ENCODE data around the gene FUT9. TPM values are rescaled to one million over a fixed set of nuclear protein-coding genes. Genes with fewer than 3 reads are reported as not detected.

The FUT9 gene
- total RNA-seq, 2 experiments from 2014 or later: not detected

GRCh38 chr6:96022225-96022624, 6.5 kb downstream of the FUT9 start:
- H3K27me3 ChIP-seq (ENCODE audit: control insufficient read depth in 1 of 2, insufficient read depth in 2 of 2, low read length in 2 of 2): peaks cover 0 to 1% of the 10 kb centered on the region in 2 experiments
- no peaks in the 10 kb centered on the region for H3K9me3 Mint-ChIP-seq
- ChIA-PET POLR2A (no interaction called here), CTCF (no interaction called here)
- peaks cover 7% of the 10 kb centered on the region for H3K27me3 Mint-ChIP-seq
- no peaks in the 10 kb centered on the region for H3K9me3 ChIP-seq (ENCODE audit: control insufficient read depth in 1 of 2, insufficient read depth in 1 of 2, low read length in 2 of 2)
- DNase-seq (no peak), ATAC-seq (ENCODE audit: poor library complexity) (no peak)
- no peaks in the 10 kb centered on the region for H3K4me1 ChIP-seq (ENCODE audit: insufficient read depth, low read length)
- no peaks in the 10 kb centered on the region for H3K36me3 Mint-ChIP-seq (ENCODE audit: low read depth)
- H3K36me3 ChIP-seq (ENCODE audit: insufficient read depth, low read length): no peaks in the 10 kb centered on the region
- intact Hi-C loops (cut with DNase I, micrococcal nuclease): no loop called here
- no peaks in the 10 kb centered on the region for H3K4me1 Mint-ChIP-seq (ENCODE audit: low read depth)
- no peak overlapping the region for H3K4me3 ChIP-seq (ENCODE audit: low read length)
- no peak overlapping the region for H3K27ac ChIP-seq (ENCODE audit: low read depth in 1 of 2, low read length in 2 of 2)
- no peak for TF ChIP-seq CTCF (IDR thresholded peaks at IDR 0.05)
- no peak overlapping the region for H3K4me3 Mint-ChIP-seq
- no peak overlapping the region for H3K27ac Mint-ChIP-seq

- Mint-ChIP-seq H3K4me3 (no peak overlapping the region), H3K4me1 (ENCODE audit: low read depth) (no peaks in the 10 kb centered on the region), H3K27ac (no peak overlapping the region), H3K9me3 (no peaks in the 10 kb centered on the region), H3K27me3 (no peaks in the 10 kb centered on the region), H3K36me3 (ENCODE audit: low read depth) (no peaks in the 10 kb centered on the region)
- ChIA-PET POLR2A (no interaction called here), CTCF (no interaction called here)
- H3K9me3 ChIP-seq (ENCODE audit: control insufficient read depth in 1 of 2, insufficient read depth in 1 of 2, low read length in 2 of 2): no peaks in the 10 kb centered on the region
- ATAC-seq (ENCODE audit: poor library complexity) (no peak), DNase-seq (no peak)
- H3K27me3 ChIP-seq (ENCODE audit: control insufficient read depth in 1 of 2, insufficient read depth in 2 of 2, low read length in 2 of 2): no peaks in the 10 kb centered on the region
- no peaks in the 10 kb centered on the region for H3K36me3 ChIP-seq (ENCODE audit: insufficient read depth, low read length)
- H3K4me1 ChIP-seq (ENCODE audit: insufficient read depth, low read length): no peaks in the 10 kb centered on the region
- no peak overlapping the region for H3K27ac ChIP-seq (ENCODE audit: low read depth in 1 of 2, low read length in 2 of 2)
- H3K4me3 ChIP-seq (ENCODE audit: low read length): no peak overlapping the region
- intact Hi-C loops (cut with DNase I, micrococcal nuclease): no loop called here
- TF ChIP-seq CTCF (IDR thresholded peaks at IDR 0.05): no peak
Observed at GRCh38 chr6:96032661-96033060, 16.9 kb downstream of the FUT9 start.

GRCh38 chr6:96051555-96051954, 35.8 kb downstream of the FUT9 start:
- H3K27me3 ChIP-seq (ENCODE audit: control insufficient read depth in 1 of 2, insufficient read depth in 2 of 2, low read length in 2 of 2): no peaks in the 10 kb centered on the region
- Mint-ChIP-seq H3K27ac (no peak overlapping the region), H3K4me1 (ENCODE audit: low read depth) (no peaks in the 10 kb centered on the region), H3K9me3 (no peaks in the 10 kb centered on the region), H3K27me3 (no peaks in the 10 kb centered on the region), H3K36me3 (ENCODE audit: low read depth) (no peaks in the 10 kb centered on the region), H3K4me3 (no peak overlapping the region)
- CTCF ChIA-PET: no interaction called here
- intact Hi-C loops (cut with DNase I, micrococcal nuclease): no loop called here
- DNase-seq (no peak), ATAC-seq (ENCODE audit: poor library complexity) (no peak)
- H3K9me3 ChIP-seq (ENCODE audit: control insufficient read depth in 1 of 2, insufficient read depth in 1 of 2, low read length in 2 of 2): no peaks in the 10 kb centered on the region
- TF ChIP-seq CTCF (IDR thresholded peaks at IDR 0.05): no peak
- no peaks in the 10 kb centered on the region for H3K4me1 ChIP-seq (ENCODE audit: insufficient read depth, low read length)
- H3K4me3 ChIP-seq (ENCODE audit: low read length): no peak overlapping the region
- POLR2A ChIA-PET: no interaction called here
- no peaks in the 10 kb centered on the region for H3K36me3 ChIP-seq (ENCODE audit: insufficient read depth, low read length)
- no peak overlapping the region for H3K27ac ChIP-seq (ENCODE audit: low read depth in 1 of 2, low read length in 2 of 2)
